ENCODE results near the gene ALG14.
A peak's percentile ranks its signal among the peaks of the same experiment; 100 is the strongest.

ALG14 gene

GRCh38 chr1:94927405-94928175 lies 145.2 kb downstream of the ALG14 start:
- H3K4me1 ChIP-seq (ENCODE audit: insufficient read depth, low read length) = peaks cover 39% of the 10 kb centered on the region
- peaks cover 3% of the 10 kb centered on the region for H3K36me3 ChIP-seq (ENCODE audit: insufficient read depth, low read length)
- peak overlapping the region; percentile 90 for H3K9ac ChIP-seq (ENCODE audit: low read depth, low read length)

DNA sequence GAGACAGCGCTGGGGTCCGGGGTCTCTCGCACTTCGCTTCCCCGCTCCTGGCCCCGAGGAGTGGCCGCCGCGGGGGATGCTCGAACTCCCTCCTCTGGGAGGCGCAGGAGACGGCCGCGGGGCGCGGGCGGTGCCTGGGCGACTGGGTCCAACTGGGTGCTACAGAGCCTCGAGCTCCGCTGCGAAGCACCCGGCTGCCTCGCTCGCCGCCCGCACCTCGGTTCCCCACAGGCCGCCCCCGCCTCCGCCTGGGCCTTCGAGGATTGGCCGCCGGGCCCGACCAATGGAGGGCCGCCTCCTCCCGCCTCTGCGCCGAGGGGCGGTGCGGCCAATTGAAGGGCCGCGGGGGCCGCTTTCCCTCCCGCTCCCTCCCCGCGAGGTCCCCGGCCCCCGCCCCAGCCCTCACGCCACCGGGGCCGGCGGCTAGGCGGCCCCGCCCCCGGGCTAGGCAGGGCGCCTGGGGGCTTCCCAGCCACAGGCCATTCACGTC lies 145.8 kb downstream of the ALG14 start, which contains the start of gene CNN3:
CNN3 (minus strand) TSS at position 196 of the 490 bp plus-strand sequence. CDS start 216 bp downstream, outside the sequence.
- Histone ChIP-seq H3K4me1 (ENCODE audit: insufficient read depth, low read length) (peaks cover 39% of the 10 kb centered on the region), H3K9ac (ENCODE audit: low read depth, low read length) (peak within 1 kb of the TSS; percentile 90), H3K9me3 (ENCODE audit: control insufficient read depth, insufficient read depth, low read length) (no peaks in the 10 kb centered on the region)

More at GRCh38 chr1:94927405-94928175, 145.2 kb downstream of the ALG14 start:
- H3K9me3 ChIP-seq (ENCODE audit: control insufficient read depth, insufficient read depth, low read length) = no peaks in the 10 kb centered on the region

GRCh38 chr1:94926126-94926914 lies 146.4 kb downstream of the ALG14 start:
- H3K9ac ChIP-seq (ENCODE audit: low read depth, low read length) = peak overlapping the region; percentile 83
- no peaks in the 10 kb centered on the region for H3K9me3 ChIP-seq (ENCODE audit: control insufficient read depth, insufficient read depth, low read length)
- peaks cover 44% of the 10 kb centered on the region for H3K4me1 ChIP-seq (ENCODE audit: insufficient read depth, low read length)
- H3K36me3 ChIP-seq (ENCODE audit: insufficient read depth, low read length) = peaks cover 3% of the 10 kb centered on the region

More for the DNA sequence above, 145.8 kb downstream of the ALG14 start, which contains the start of gene CNN3:
- peaks cover 3% of the 10 kb centered on the region for H3K36me3 ChIP-seq (ENCODE audit: insufficient read depth, low read length)

- H3K9me3 ChIP-seq (ENCODE audit: control insufficient read depth, insufficient read depth, low read length) = no peaks in the 10 kb centered on the region
- peak overlapping the region; percentile 83 for H3K9ac ChIP-seq (ENCODE audit: low read depth, low read length)
- peaks cover 45% of the 10 kb centered on the region for H3K4me1 ChIP-seq (ENCODE audit: insufficient read depth, low read length)
- H3K36me3 ChIP-seq (ENCODE audit: insufficient read depth, low read length) = peaks cover 3% of the 10 kb centered on the region
These were observed 147.1 kb downstream of the ALG14 start for GRCh38 chr1:94925561-94926125.

- H3K36me3 ChIP-seq (ENCODE audit: insufficient read depth, low read length) = peaks cover 3% of the 10 kb centered on the region
- H3K4me1 ChIP-seq (ENCODE audit: insufficient read depth, low read length) = peaks cover 46% of the 10 kb centered on the region
- no peaks in the 10 kb centered on the region for H3K9me3 ChIP-seq (ENCODE audit: control insufficient read depth, insufficient read depth, low read length)
- H3K9ac ChIP-seq (ENCODE audit: low read depth, low read length) = peak overlapping the region; percentile 83
These were observed 147.7 kb downstream of the ALG14 start for GRCh38 chr1:94925004-94925403.
